ENCODE data around the gene ST6GALNAC4. TPM values are rescaled to one million over a fixed set of nuclear protein-coding genes. Genes with fewer than 3 reads are reported as not detected.

The ST6GALNAC4 gene
- total RNA-seq, 1 experiment from 2014 or later, result 15.4 TPM

DNA sequence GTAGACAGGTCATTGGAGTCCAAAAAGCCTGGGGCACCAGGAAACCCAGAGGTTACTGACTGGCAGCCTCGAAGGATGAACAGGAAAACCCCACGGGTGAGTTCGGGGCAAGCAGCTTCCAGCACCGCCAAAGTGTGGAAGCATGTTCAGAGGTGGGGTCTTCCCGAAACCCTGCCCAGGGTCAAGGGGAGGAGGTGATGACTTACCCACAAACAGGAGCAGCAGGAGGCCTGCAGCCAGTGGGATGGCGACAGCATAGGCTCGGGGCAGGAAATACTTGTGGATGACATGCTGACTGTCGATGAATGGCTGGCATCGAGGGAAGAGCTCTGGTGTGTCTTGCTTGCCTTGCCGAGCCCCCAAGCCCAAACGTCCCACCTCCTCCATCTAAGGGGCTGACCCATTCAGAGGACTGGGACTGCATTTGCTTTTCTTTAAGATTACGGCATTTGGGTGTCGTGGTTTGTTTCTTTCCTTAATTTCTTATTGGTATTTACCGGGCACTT is 19.6 kb upstream of the ST6GALNAC4 start:
- Histone ChIP-seq H3K9me3 (ENCODE audit: control insufficient read depth, low read depth, low read length) (no peaks in the 10 kb centered on the region), H3K23ac (ENCODE audit: insufficient read length, low read depth, low read length) (no peak overlapping the region), H3K4me1 (ENCODE audit: insufficient read depth, low read length) (no peaks in the 10 kb centered on the region), H2BK15ac (ENCODE audit: low read depth, low read length) (no peak overlapping the region), H3K4ac (ENCODE audit: low read depth, low read length) (no peak overlapping the region), H2AK5ac (ENCODE audit: insufficient read length, low read length) (no peak overlapping the region), H3K27me3 (ENCODE audit: insufficient read depth, low read length) (no peaks in the 10 kb centered on the region), H2BK120ac (ENCODE audit: low read depth, low read length, poor library complexity, severe bottlenecking) (no peak overlapping the region), H2BK12ac (ENCODE audit: insufficient read length, low read depth, low read length) (no peak overlapping the region), H2BK5ac (ENCODE audit: insufficient read length, low read length) (no peak overlapping the region), H4K20me1 (ENCODE audit: control insufficient read depth, insufficient read depth, insufficient read length) (no peaks in the 10 kb centered on the region), H4K5ac (ENCODE audit: insufficient read length, low read depth, low read length) (no peak overlapping the region), H3K79me2 (ENCODE audit: insufficient read depth, low read length) (no peaks in the 10 kb centered on the region), H3K4me2 (ENCODE audit: insufficient read depth, insufficient read length, low read length) (peak overlapping the region; percentile 96), H4K8ac (replicated peaks; ENCODE audit: insufficient read length, low read depth, low read length) (no peak overlapping the region), H2AFZ (ENCODE audit: low read length) (no peak overlapping the region), H3K79me1 (ENCODE audit: insufficient read depth, low read depth, low read length, poor library complexity, severe bottlenecking) (peaks cover 10% of the 10 kb centered on the region), H2BK20ac (ENCODE audit: low read depth, low read length, poor library complexity, severe bottlenecking) (no peak overlapping the region), H4K91ac (ENCODE audit: insufficient read length, low read depth, low read length) (no peak overlapping the region), H3K18ac (ENCODE audit: insufficient read length, low read depth, low read length) (no peak overlapping the region), H3K23me2 (ENCODE audit: insufficient read length, low read depth, low read length, poor library complexity, severe bottlenecking) (peaks cover 6% of the 10 kb centered on the region), H3K27ac (ENCODE audit: insufficient read length, low read depth, low read length) (no peak overlapping the region), H3T11ph (ENCODE audit: low read length) (no peak overlapping the region), H3K9ac (ENCODE audit: extremely low read depth, insufficient read length, low read length) (no peak overlapping the region), H3K14ac (ENCODE audit: insufficient read depth, low read length) (no peak overlapping the region), H3K56ac (ENCODE audit: insufficient read length, low read depth, low read length) (no peak overlapping the region)
- peaks cover 2 to 22% (median 17%) of the 10 kb centered on the region in 3 experiments; a peak in 6 of 7 replicates for H3K36me3 Mint-ChIP-seq (ENCODE audit: insufficient read depth in 1 of 3, low read depth in 3 of 3)
- DNase-seq, result no peak
- TF ChIP-seq, protein P1, sequence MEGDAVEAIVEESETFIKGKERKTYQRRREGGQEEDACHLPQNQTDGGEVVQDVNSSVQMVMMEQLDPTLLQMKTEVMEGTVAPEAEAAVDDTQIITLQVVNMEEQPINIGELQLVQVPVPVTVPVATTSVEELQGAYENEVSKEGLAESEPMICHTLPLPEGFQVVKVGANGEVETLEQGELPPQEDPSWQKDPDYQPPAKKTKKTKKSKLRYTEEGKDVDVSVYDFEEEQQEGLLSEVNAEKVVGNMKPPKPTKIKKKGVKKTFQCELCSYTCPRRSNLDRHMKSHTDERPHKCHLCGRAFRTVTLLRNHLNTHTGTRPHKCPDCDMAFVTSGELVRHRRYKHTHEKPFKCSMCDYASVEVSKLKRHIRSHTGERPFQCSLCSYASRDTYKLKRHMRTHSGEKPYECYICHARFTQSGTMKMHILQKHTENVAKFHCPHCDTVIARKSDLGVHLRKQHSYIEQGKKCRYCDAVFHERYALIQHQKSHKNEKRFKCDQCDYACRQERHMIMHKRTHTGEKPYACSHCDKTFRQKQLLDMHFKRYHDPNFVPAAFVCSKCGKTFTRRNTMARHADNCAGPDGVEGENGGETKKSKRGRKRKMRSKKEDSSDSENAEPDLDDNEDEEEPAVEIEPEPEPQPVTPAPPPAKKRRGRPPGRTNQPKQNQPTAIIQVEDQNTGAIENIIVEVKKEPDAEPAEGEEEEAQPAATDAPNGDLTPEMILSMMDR (conservative IDR thresholded peaks at IDR 0.05), result no peak
- no peak overlapping the region for H3K27ac Mint-ChIP-seq
- H3K4me3 Mint-ChIP-seq, result peak overlapping the region; percentile 84 to 96
- peaks cover 28 to 32% of the 10 kb centered on the region in 2 experiments for H3K4me1 Mint-ChIP-seq
- no peaks in the 10 kb centered on the region; a peak in 1 of 5 replicates for H3K9me3 Mint-ChIP-seq
- peaks cover 6% of the 10 kb centered on the region for H3K27me3 Mint-ChIP-seq (ENCODE audit: low read depth)
- no CpG with 5 or more reads among the region's 14 CpGs for WGBS (ENCODE audit: extremely low coverage, insufficient read length, low lambda C conversion rate)

Data from H9 (cell line).